Retinal pigment epithelial cell (primary cell): Measurements from ENCODE around the gene THY1.

Experiments
- DNase-seq: peaks from one replicate; pipeline ENCODE4 v3.0.0-alpha.2; 2010; ENCODE audit warnings: low read depth
- H3K4me3 ChIP-seq: 2 replicates; pipeline ENCODE4 v1.5.1; 2011; ENCODE audit warnings: mild to moderate bottlenecking, low read length, control low read depth, moderate library complexity
- CTCF ChIP-seq: conservative IDR thresholded peaks from 2 replicates; pipeline ENCODE4 v1.5.1; 2011; ENCODE audit warnings: low read depth, low read length, control low read depth, inconsistent platforms

The THY1 gene

GRCh38 chr11:119423509-119424254, 710 bp upstream of the THY1 start:
- TF ChIP-seq CTCF, result no peak
- peak overlapping the region; percentile 61 for H3K4me3 ChIP-seq
- no peak for DNase-seq

- H3K4me3 ChIP-seq, result peak overlapping the region; percentile 61
- no peak for TF ChIP-seq CTCF
- no peak for DNase-seq
These were observed 797 bp downstream of the THY1 start for GRCh38 chr11:119421941-119422808.

- no peak for DNase-seq
- H3K4me3 ChIP-seq, result peak overlapping the region; percentile 61
- TF ChIP-seq CTCF, result no peak
These were observed 1.6 kb downstream of the THY1 start for GRCh38 chr11:119421351-119421750.

GRCh38 chr11:119420631-119421030, 2.3 kb downstream of the THY1 start:
- DNase-seq, result no peak
- TF ChIP-seq CTCF, result no peak
- no peak overlapping the region for H3K4me3 ChIP-seq

GRCh38 chr11:119419834-119420492, 3.0 kb downstream of the THY1 start:
- no peak overlapping the region for H3K4me3 ChIP-seq
- no peak for DNase-seq
- TF ChIP-seq CTCF, result no peak

GRCh38 chr11:119419246-119419645, 3.7 kb downstream of the THY1 start:
- no peak for DNase-seq
- no peak for TF ChIP-seq CTCF
- H3K4me3 ChIP-seq, result no peak overlapping the region
